ENCODE data around the gene NTN3.

The NTN3 gene

DNA sequence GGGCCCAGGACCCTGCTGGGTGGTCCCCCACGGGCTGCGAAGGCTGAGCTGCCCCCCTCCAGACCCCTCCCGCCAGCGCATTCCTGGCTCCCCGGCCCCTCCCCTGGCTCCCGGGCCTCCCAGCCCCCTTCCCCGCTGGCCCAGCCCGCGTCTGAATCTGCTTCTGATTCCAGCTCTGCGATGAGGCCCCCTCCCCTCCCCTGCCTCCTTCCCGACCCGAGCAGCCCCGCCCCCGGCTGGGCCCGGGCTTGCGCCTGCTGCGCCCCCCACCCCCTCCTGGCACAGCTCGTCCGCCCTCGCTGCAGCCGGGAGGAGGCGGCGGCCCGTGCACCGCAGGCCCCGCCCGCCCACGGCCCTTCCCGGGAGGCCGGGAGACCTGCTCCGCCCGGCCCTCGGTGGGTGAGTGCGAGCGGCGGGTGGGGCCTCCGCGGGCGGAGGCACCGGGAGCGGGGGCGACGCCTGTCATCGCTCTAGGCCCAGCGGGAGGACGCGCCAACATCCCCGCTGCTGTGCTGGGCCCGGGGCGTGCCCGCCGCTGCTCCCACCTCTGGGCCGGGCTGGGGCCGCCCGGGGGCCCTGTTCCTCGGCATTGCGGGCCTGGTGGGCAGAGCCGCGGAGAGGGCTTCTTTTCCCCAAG, at the start of gene NTN3:
TSS of gene NTN3 (plus strand) at position 282 of the 637 bp plus-strand sequence. CDS start 405 bp downstream, outside the sequence.
- no peak within 1 kb of the TSS for H3K4me3 Mint-ChIP-seq

DNA sequence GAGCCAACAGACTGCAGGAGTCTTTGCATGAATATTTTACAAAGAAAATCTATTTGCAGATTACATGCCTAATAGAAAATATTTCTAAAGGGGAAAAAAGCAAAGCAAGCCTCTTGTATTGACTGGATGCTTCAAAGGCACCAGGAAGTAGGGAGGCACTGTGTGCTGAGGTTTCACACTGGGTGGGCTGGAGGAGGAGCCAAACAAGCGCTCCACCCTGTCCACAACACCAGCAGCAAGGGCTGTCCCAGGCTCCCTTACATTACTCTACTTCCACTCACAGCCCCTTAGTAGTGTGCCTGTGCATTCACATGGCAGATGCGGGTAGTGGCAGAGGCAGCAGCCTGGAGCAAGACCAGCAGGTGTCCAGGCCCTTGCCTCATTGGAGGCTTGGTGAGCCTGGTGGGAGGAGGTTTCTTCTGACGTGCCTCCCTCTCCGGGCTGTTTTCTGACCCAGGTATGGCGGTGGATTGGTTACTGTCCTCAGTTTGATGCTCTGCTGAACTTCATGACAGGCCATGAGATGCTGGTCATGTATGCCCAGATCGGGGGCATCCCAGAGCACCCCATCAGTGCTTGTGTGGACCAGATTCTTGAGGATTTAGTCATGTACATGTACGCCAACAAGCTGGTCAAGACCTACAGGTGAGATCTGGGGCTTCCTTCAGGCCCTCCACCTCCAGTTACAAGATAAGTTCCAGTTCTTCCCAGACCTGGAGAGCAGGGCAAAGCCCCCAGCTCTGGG, 48.8 kb upstream of the NTN3 start:
- no peak overlapping the region for H3K27ac Mint-ChIP-seq
- H3K4me3 Mint-ChIP-seq, result no peak overlapping the region
- H3K4me1 Mint-ChIP-seq (ENCODE audit: low read depth), result peaks cover 3% of the 10 kb centered on the region
- no peaks in the 10 kb centered on the region for H3K36me3 Mint-ChIP-seq (ENCODE audit: low read depth)
- no peak for DNase-seq (ENCODE audit: low spot score)
- H3K27me3 Mint-ChIP-seq (ENCODE audit: low read depth), result peaks cover 7% of the 10 kb centered on the region
- no peaks in the 10 kb centered on the region for H3K9me3 Mint-ChIP-seq

More for the DNA sequence above, at the start of gene NTN3:
- Mint-ChIP-seq H3K36me3 (ENCODE audit: low read depth) (no peaks in the 10 kb centered on the region), H3K4me1 (ENCODE audit: low read depth) (peaks cover 2% of the 10 kb centered on the region), H3K27me3 (ENCODE audit: low read depth) (peaks cover 37% of the 10 kb centered on the region), H3K9me3 (no peaks in the 10 kb centered on the region), H3K27ac (no peak within 1 kb of the TSS)
- DNase-seq (ENCODE audit: low spot score), result peak; percentile 37

DNA sequence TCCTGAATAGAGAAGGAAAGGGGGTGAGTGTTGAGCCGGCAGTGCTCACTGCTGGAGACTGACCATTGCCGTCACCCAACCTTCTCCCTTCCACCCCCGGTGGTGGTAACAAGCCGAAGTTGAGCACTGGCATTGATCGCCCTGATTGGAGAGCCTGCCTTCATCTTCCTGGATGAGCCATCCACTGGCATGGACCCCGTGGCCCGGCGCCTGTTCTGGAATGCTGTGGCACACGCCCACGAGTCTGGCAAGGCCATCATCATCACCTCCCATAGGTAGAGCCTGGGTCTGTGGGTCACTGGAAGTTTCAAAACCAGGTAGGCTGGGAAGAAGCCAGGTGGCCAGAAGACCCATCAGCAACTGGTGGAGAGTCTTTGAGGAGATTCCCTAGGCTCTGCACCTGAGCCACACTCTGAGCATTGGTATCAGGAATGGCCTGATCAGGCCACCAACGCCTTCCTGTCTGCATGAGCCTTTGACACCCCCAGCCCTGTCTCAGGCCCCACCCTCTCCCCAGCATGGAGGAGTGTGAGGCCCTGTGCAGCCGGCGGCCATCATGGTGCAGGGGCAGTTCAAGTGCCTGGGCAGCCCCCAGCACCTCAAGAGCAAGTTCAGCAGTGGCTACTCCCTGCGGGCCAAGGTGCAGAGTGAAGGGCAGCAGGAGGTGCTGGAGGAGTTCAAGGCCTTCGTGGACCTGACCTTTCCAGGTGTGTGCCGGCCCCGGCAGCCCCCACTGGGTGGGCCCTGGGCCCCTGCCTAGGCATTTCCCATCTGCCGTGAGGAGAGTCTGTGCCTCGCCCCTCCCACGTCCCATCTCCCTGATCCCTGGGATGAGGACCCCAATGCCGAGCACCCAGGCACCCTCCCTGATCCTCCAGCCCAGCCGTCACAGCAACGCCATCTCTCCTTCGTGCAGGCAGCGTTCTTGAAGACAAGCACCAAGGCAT, 46.8 kb upstream of the NTN3 start:
- no peaks in the 10 kb centered on the region for H3K36me3 Mint-ChIP-seq (ENCODE audit: low read depth)
- peaks cover 7% of the 10 kb centered on the region for H3K27me3 Mint-ChIP-seq (ENCODE audit: low read depth)
- no peak overlapping the region for H3K27ac Mint-ChIP-seq
- H3K4me1 Mint-ChIP-seq (ENCODE audit: low read depth), result peaks cover 13% of the 10 kb centered on the region
- H3K9me3 Mint-ChIP-seq, result no peaks in the 10 kb centered on the region
- no peak for DNase-seq (ENCODE audit: low spot score)
- H3K4me3 Mint-ChIP-seq, result no peak overlapping the region

DNA sequence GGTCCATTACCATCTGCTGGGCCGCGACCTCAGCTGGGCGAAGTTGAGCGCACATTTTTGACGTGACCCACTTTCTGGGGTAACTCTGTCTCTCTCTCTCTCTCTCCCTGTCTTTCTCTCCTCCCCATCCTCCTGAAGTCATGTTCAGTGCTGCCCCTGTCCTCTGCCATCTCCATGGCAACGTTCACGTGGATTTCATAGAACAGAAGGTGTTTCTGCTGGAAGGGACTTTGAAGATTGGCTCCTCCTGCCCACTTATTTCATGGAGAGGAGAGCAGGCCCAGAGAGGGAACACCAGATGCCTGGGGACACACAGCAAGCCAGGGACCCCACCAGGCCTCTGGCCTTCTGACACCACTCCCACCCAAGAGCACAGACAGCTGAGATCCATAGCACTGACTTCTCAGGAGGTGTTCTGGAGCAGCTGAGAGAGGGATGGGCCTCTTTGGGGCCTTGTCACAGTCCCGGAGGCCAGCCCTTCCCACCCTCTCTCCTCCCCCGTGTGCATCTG, 46.0 kb upstream of the NTN3 start:
- Mint-ChIP-seq H3K9me3 (no peaks in the 10 kb centered on the region), H3K27ac (no peak overlapping the region), H3K27me3 (ENCODE audit: low read depth) (peaks cover 7% of the 10 kb centered on the region), H3K36me3 (ENCODE audit: low read depth) (peaks cover 3% of the 10 kb centered on the region), H3K4me3 (no peak overlapping the region), H3K4me1 (ENCODE audit: low read depth) (peaks cover 15% of the 10 kb centered on the region)
- DNase-seq (ENCODE audit: low spot score), result no peak

DNA sequence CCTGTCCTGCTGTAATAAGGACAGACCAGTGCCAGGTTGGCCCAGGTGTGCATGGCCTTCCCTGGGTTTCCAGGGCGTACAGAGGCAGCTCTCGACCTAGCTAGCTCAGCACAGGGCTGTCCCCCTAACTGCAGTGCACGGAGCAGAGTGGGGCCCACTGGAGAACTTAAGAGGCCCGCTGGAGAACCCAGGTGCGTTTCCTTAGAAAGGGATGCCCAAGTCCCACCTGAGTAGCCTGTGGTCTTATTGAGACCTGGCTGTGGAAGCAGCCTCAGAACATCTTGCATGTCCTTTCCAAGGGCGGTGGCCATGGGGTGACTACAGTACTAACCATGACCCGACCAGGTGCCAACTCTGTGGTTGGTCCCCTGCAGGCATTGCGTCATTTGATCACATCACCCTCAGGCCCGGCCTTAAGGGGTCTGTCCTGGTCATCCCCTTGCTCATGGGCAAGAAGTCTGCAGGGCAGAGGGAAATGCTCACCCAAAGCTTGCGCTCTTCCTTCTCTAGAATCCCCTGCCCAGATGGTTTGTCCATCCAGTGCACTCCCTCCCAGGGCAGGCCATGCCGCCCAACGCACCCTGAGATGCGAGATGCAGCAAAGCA, 45.2 kb upstream of the NTN3 start:
- Mint-ChIP-seq H3K27ac (no peak overlapping the region), H3K27me3 (ENCODE audit: low read depth) (peaks cover under 1% of the 10 kb centered on the region), H3K9me3 (no peaks in the 10 kb centered on the region), H3K36me3 (ENCODE audit: low read depth) (peaks cover 11% of the 10 kb centered on the region), H3K4me3 (no peak overlapping the region), H3K4me1 (ENCODE audit: low read depth) (peaks cover 23% of the 10 kb centered on the region)
- no peak for DNase-seq (ENCODE audit: low spot score)

DNA sequence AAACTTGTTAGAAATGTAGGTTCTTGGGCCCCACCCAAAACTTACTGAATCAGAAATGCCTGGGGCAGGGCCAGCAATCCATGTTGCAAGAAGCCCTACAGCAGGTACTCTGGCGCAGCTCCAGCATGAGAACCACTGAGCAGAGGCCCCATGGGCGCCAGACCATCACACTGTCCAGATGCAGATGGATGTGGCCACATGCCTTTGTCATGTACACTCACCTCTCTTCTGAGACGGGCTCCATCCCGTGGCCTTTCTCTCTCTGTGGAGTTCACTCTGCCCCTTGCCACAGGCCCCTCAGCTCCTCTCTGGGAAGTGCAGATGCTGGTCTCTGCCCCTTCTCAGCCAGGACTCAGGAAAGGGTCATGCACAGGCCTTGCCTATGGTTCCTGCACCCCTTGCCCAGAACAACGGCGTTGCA, 44.1 kb upstream of the NTN3 start:
- no peak for DNase-seq (ENCODE audit: low spot score)
- peak overlapping the region; percentile 90 for H3K4me3 Mint-ChIP-seq

DNA sequence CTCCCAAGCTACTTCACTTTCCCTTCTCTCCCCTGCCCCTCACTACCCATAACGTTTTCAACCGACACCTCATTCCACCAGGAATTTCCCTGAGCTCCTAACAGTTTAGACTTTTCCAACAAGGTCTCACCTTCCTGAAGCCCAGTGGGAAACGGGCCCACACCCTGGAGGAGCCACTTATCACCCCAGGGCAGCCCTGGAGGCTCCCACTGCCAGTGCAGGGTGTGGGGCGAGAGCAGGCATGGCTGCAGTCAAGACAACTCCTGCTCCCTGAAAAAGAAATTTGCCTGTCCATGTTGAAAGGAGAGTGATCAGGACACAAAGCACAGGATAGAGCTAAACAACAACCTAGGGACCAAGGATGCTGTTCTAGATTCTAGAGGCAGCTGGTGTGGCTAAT, 43.6 kb upstream of the NTN3 start:
- Mint-ChIP-seq H3K4me1 (ENCODE audit: low read depth) (peaks cover 24% of the 10 kb centered on the region), H3K27me3 (ENCODE audit: low read depth) (no peaks in the 10 kb centered on the region), H3K9me3 (no peaks in the 10 kb centered on the region), H3K27ac (no peak overlapping the region), H3K4me3 (peak overlapping the region; percentile 90), H3K36me3 (ENCODE audit: low read depth) (peaks cover 15% of the 10 kb centered on the region)
- no peak for DNase-seq (ENCODE audit: low spot score)

More for the DNA sequence above, 44.1 kb upstream of the NTN3 start:
- Mint-ChIP-seq H3K4me1 (ENCODE audit: low read depth) (peaks cover 24% of the 10 kb centered on the region), H3K9me3 (no peaks in the 10 kb centered on the region), H3K27me3 (ENCODE audit: low read depth) (no peaks in the 10 kb centered on the region), H3K27ac (no peak overlapping the region), H3K36me3 (ENCODE audit: low read depth) (peaks cover 12% of the 10 kb centered on the region)

DNA sequence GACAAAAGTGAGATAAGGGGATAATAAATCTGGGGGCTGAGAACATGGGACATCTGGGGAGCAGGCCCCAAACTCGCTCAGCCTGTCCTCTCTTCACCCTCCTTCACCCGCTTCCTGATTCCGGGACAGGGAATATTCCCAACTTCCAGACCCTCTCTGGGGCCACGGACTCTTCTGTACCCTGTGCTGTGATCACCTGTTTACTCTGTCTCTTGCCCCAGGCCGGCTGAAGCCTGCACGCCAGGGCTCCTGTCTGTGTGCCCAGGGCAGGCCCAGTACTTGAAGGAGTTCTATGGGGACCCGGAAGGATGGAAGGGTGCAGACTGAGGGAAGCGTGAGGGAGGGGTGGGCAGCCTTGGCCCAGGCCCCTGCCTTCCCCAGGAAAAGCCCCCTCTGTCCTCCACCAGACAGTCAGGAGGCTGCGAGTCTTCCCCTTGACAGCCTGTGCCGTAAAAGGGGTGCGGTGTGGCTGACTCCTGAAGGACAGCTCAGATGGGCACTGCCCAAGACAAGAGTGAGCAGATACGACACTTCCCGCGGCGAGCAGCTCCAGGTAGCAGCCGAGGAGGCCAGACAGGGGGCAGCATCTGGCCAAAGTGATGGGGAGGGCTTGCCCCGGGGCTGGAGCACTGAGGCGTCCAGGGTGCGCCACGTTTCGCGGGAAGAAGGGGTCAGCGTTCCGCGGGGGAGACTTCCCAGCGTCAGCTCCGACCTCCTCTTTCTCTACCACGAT, 42.9 kb upstream of the NTN3 start:
- Mint-ChIP-seq H3K27me3 (ENCODE audit: low read depth) (no peaks in the 10 kb centered on the region), H3K27ac (peak overlapping the region; percentile 89)
- no peak for DNase-seq (ENCODE audit: low spot score)

DNA sequence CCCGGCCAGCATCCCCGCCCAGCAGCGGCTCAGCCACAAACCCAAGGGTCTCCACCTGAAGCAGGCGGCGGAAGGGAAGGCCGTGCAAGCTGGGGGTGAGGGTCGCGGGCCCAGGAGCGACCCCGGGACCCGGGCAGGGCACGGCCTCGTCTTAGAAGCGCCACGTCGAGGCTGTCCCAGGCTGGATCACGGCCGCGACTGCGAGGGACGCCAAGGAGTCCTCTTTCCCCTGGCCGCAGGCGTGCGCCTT, 42.4 kb upstream of the NTN3 start:
- Mint-ChIP-seq H3K27ac (peak overlapping the region; percentile 89), H3K4me1 (ENCODE audit: low read depth) (peaks cover 24% of the 10 kb centered on the region), H3K36me3 (ENCODE audit: low read depth) (peaks cover 27% of the 10 kb centered on the region), H3K9me3 (no peaks in the 10 kb centered on the region), H3K27me3 (ENCODE audit: low read depth) (no peaks in the 10 kb centered on the region), H3K4me3 (peak overlapping the region; percentile 90)
- DNase-seq (ENCODE audit: low spot score), result no peak

More for the DNA sequence above, 42.9 kb upstream of the NTN3 start:
- Mint-ChIP-seq H3K4me3 (peak overlapping the region; percentile 90), H3K4me1 (ENCODE audit: low read depth) (peaks cover 24% of the 10 kb centered on the region), H3K36me3 (ENCODE audit: low read depth) (peaks cover 22% of the 10 kb centered on the region), H3K9me3 (no peaks in the 10 kb centered on the region)

DNA sequence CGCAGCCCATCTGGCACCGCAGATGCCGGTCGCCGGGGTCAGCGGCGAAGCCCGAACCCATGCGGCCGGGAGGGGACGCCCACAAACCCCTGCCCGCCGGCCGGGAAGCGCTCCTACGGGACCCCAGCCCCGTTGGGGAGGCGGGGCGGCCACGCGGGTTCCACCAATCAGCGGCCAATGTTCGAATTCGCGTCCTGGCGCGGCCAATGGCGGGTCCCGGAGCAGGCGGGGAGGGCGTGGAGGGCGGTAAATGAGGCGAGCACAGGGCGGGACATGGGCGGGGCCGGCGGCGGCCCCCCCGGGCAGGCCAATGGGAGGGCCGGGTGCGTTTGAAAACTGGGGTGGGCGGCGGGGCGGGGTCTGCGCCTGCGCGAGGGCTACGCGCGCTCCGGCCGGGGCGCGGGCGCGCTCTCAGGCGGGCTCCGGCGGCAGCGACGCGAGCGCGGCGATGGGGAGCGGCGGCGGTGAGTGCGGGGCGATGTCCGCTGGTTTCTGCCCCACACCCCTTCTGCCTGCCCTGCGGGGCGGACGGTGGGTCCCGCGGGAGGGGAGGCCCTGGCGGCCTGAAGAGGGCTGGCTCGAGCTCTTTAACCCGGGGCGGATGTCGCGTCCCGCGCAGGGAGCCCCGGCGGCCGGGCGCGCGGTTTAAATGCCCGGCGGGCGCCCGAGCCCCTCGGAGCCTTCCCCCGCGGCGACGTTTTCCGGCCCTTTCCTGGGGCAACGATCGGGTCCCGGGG, 41.9 kb upstream of the NTN3 start, which contains the start of gene CCNF:
TSS of gene CCNF (plus strand) at position 414 of the 737 bp plus-strand sequence. CDS start at position 449, 35 bp downstream.
- Mint-ChIP-seq H3K4me1 (ENCODE audit: low read depth) (peaks cover 24% of the 10 kb centered on the region), H3K4me3 (peak within 1 kb of the TSS; percentile 99), H3K36me3 (ENCODE audit: low read depth) (peaks cover 28% of the 10 kb centered on the region), H3K9me3 (no peaks in the 10 kb centered on the region), H3K27me3 (ENCODE audit: low read depth) (no peaks in the 10 kb centered on the region), H3K27ac (peak within 1 kb of the TSS; percentile 89)
- DNase-seq (ENCODE audit: low spot score), result peak; percentile 96

DNA sequence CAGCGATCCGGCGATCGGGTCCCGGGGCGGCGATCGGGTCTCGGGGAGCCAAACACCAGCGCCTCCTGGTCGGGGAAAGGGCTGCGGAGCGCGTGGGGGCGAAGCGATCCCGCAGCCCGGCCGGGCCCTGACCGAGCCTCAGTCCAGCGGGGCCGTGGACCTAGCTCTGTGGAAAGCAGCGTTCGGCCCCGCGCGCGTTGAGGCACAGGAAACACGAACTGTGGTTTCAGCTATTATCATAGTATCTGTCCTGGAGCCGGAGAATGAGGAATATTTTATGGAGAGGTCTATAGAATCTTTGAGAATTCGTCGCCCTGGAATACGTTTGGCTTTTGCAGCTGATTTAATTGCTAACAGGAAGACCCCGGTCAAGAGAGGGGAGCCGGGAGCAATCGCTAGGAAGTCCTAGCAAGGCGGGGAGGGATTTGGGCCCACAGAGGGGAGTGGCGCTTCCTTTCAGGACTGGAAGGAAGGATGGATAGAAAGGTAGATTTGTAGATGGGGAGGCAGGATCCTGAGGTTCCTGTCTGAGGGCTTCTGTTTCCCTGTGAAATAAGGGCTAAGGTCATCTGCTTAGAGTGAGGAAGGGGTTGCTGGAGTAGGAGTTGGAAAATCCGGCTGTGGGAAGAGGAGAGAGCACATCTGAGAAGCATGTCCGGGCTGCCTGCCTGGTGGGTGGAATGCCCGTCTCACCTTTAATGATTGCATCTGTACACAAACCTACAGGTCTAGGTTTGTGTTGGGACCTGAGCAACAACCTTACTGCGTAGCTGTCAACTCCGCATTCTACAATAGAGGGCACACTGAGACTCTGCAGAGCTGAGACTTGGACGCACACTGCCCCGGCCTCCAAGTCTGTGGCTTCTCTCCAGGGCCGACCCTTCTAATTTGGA, 41.1 kb upstream of the NTN3 start:
- H3K4me3 Mint-ChIP-seq, result peak overlapping the region; percentile 99
- peaks cover 24% of the 10 kb centered on the region for H3K4me1 Mint-ChIP-seq (ENCODE audit: low read depth)
- peaks cover 33% of the 10 kb centered on the region for H3K36me3 Mint-ChIP-seq (ENCODE audit: low read depth)
- peak overlapping the region; percentile 73 for H3K27ac Mint-ChIP-seq
- no peak for DNase-seq (ENCODE audit: low spot score)
- H3K9me3 Mint-ChIP-seq, result no peaks in the 10 kb centered on the region
- H3K27me3 Mint-ChIP-seq (ENCODE audit: low read depth), result no peaks in the 10 kb centered on the region

DNA sequence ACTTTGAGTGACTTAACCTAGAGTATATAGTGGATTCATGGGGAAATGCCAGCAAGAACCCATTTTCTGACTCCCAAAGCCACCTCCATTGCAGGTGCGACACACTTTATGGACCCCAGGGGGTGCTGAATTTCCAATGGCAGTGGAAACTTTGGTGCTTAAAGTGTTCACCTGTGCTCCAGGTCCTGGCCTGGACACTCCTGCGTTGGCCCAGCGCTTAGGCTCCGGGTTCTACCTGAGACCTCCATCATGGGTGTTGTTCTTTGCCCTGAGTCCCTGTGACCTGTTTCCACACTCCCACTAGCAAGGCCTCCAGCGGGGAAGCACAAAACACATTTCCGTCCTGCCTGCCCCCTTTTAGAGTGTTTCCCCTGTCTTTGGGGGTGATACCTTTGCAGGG, 38.8 kb upstream of the NTN3 start:
- no peak overlapping the region for H3K4me3 Mint-ChIP-seq
- H3K4me1 Mint-ChIP-seq (ENCODE audit: low read depth), result peaks cover 21% of the 10 kb centered on the region
- DNase-seq (ENCODE audit: low spot score), result no peak
- H3K27me3 Mint-ChIP-seq (ENCODE audit: low read depth), result no peaks in the 10 kb centered on the region
- no peaks in the 10 kb centered on the region for H3K9me3 Mint-ChIP-seq
- no peak overlapping the region for H3K27ac Mint-ChIP-seq
- peaks cover 48% of the 10 kb centered on the region for H3K36me3 Mint-ChIP-seq (ENCODE audit: low read depth)
